ENCODE data around the gene BCAR1.

The BCAR1 gene

DNA sequence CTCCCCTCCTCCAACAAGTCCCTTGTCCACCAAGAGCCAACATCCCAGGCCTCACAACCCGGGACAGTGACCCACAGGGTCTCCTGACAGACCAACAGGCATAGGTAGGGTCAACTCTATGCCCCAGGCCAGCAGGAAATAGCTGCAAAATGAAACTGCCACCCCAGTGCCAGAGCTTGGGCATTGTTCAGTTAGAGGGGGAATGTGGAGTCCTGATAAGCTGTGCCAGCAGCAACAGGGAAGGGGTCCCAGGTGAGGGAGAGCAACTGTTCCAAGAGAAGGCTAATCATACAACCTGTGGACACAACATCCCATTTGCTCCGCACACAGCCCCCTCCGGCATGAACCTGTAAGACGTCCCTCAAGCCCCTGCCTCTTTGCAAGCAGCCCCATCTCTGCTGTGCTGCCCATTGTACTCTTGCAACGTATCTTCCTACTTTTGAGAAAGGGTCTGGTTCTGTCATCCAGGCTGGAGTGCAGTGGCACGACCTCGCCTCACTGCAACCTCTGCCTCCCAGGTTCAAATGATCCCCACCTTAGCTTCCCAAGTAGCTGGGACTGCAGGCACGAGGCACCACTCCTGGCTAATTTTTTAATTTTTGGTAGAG is 61.7 kb downstream of the BCAR1 start:
- Histone ChIP-seq H3K4me1 (ENCODE audit: control insufficient read depth in 1 of 2, insufficient read depth in 1 of 2, low read depth in 1 of 2, low read length in 1 of 2) (peaks cover 11 to 20% of the 10 kb centered on the region in 2 experiments), H3K27me3 (peaks cover 43% of the 10 kb centered on the region), H3K27ac (no peak overlapping the region)

DNA sequence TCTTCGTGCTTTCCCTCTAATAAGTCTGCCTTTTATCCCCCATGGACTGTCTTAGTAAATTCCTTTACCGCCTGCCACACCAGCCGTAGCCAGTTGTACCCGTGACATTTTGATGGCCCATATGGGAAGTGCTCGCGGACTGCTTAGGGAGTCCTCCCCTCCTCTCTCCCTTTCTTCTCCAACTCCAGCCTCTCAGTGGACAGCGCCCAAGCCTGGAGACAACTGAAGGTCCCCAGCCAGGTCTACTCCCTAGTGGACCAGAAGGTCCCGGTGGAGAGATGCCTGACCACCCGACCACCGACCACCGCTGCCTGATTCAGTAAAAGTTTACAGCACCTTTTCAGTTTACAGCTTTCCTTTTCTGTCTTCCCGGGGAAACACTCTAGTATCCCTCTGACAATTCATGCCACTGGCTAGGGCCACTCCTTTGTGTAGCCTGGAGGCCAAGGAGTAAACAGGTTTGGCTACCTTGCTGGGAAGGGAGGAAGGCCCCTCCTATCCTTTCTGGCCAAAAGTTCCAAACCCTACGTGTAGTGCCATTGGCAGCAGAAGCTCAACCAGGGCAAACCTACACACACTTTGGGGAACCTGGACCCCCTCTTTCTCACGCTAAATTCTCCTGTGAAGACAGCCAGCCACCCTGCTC is 62.5 kb downstream of the BCAR1 start:
- Histone ChIP-seq H3K9me3 (no peaks in the 10 kb centered on the region), H3K36me3 (no peaks in the 10 kb centered on the region), H3K4me3 (ENCODE audit: low read depth in 1 of 2, low read length in 1 of 2) (no peak overlapping the region), H3K4me1 (ENCODE audit: control insufficient read depth in 1 of 2, insufficient read depth in 1 of 2, low read depth in 1 of 2, low read length in 1 of 2) (peaks cover 11 to 20% of the 10 kb centered on the region in 2 experiments), H3K27me3 (peaks cover 39% of the 10 kb centered on the region), H3K27ac (no peak overlapping the region)
- TF ChIP-seq, protein P1, sequence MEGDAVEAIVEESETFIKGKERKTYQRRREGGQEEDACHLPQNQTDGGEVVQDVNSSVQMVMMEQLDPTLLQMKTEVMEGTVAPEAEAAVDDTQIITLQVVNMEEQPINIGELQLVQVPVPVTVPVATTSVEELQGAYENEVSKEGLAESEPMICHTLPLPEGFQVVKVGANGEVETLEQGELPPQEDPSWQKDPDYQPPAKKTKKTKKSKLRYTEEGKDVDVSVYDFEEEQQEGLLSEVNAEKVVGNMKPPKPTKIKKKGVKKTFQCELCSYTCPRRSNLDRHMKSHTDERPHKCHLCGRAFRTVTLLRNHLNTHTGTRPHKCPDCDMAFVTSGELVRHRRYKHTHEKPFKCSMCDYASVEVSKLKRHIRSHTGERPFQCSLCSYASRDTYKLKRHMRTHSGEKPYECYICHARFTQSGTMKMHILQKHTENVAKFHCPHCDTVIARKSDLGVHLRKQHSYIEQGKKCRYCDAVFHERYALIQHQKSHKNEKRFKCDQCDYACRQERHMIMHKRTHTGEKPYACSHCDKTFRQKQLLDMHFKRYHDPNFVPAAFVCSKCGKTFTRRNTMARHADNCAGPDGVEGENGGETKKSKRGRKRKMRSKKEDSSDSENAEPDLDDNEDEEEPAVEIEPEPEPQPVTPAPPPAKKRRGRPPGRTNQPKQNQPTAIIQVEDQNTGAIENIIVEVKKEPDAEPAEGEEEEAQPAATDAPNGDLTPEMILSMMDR (IDR thresholded peaks at IDR 0.05): no peak

More for the DNA sequence above, 61.7 kb downstream of the BCAR1 start:
- Histone ChIP-seq H3K4me3 (ENCODE audit: low read depth in 1 of 2, low read length in 1 of 2) (no peak overlapping the region), H3K9me3 (no peaks in the 10 kb centered on the region), H3K36me3 (no peaks in the 10 kb centered on the region)
- TF ChIP-seq, protein P1 (IDR thresholded peaks at IDR 0.05): no peak

DNA sequence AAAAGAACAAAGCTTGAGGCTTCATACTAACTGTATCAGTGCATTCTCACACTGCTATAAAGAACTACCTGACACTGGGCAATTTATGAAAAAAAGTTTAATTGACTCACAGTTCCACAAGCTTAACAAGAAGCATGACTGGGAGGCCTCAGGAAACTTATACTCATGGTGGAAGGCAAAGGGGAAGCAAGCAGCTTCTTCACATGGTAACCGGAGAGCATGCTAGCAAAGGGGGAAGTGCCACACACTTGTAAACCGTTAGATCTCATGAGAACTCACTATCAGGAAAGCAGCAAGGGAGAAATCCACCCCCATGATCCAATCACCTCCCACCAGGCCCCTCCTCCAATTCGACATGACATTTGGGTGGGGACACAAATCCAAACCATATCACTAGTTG is 69.8 kb downstream of the BCAR1 start:
- Histone ChIP-seq H3K36me3 (no peaks in the 10 kb centered on the region), H3K27ac (no peak overlapping the region)
- TF ChIP-seq, protein P1 (IDR thresholded peaks at IDR 0.05): no peak

DNA sequence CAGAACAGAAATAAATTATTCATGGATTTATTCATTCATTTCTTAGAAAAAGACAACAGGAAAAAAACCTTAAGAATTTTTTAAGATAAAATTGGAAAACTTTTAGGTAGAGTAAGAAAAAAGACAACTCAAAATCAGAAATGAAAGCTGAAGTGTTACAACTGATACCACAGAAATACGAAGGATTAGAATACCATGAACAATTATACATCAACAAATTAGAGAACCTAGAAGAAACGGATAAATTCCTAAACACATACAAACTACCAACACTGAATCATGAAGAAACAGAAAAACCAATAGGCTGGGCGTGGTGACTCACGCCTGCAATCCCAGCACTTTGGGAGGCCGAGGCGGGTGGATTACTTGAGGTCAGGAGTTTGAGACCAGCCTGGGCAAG is 72.2 kb downstream of the BCAR1 start:
- Histone ChIP-seq H3K4me3 (ENCODE audit: low read depth in 1 of 2, low read length in 1 of 2) (no peak overlapping the region), H3K4me1 (ENCODE audit: control insufficient read depth in 1 of 2, insufficient read depth in 1 of 2, low read depth in 1 of 2, low read length in 1 of 2) (no peaks in the 10 kb centered on the region)

More for the DNA sequence above, 69.8 kb downstream of the BCAR1 start:
- Histone ChIP-seq H3K27me3 (no peaks in the 10 kb centered on the region), H3K4me1 (ENCODE audit: control insufficient read depth in 1 of 2, insufficient read depth in 1 of 2, low read depth in 1 of 2, low read length in 1 of 2) (peaks cover 5% of the 10 kb centered on the region in 2 experiments), H3K9me3 (peaks cover 6% of the 10 kb centered on the region), H3K4me3 (ENCODE audit: low read depth in 1 of 2, low read length in 1 of 2) (no peak overlapping the region)

More for the DNA sequence above, 72.2 kb downstream of the BCAR1 start:
- Histone ChIP-seq H3K36me3 (no peaks in the 10 kb centered on the region), H3K27me3 (no peaks in the 10 kb centered on the region), H3K27ac (no peak overlapping the region), H3K9me3 (peaks cover 12% of the 10 kb centered on the region)
- TF ChIP-seq, protein P1 (IDR thresholded peaks at IDR 0.05): no peak

Measured in neutrophil (primary cell).